Fibroblast of lung (primary cell): ENCODE data around the gene RNU2-63P. TPM values are rescaled to one million over a fixed set of nuclear protein-coding genes. Genes with fewer than 3 reads are reported as not detected.
"Not testable (repeated sequence)": the region's sequence is repeated elsewhere in the genome, so short reads cannot be mapped to it uniquely, and the experiment has no call there.

Experiments
- DNase-seq, 2 donors: peaks; one replicate each; pipeline versions ENCODE4 v3.0.0 to v3.0.0-alpha.2; 2010; ENCODE audit warnings: low read depth in 2 of 2
- H2AFZ ChIP-seq: 2 replicates; pipeline ENCODE4 v1.5.1; 2012; ENCODE audit warnings: low read length, control low read depth, inconsistent platforms
- H3K27ac ChIP-seq: 2 replicates; pipeline ENCODE4 v1.5.1; 2011; ENCODE audit warnings: low read length, control low read depth; ENCODE audit not compliant: insufficient read depth
- H3K27me3 ChIP-seq: 2 replicates; pipeline ENCODE4 v1.5.1; 2011; ENCODE audit warnings: mild to moderate bottlenecking, low read length; ENCODE audit not compliant: control insufficient read depth, insufficient read depth
- H3K36me3 ChIP-seq: 2 replicates; pipeline ENCODE4 v1.5.1; 2011; ENCODE audit warnings: low read length; ENCODE audit not compliant: control insufficient read depth, insufficient read depth
- H3K4me1 ChIP-seq: 2 replicates; pipeline ENCODE4 v1.5.1; 2011; ENCODE audit warnings: low read length; ENCODE audit not compliant: control insufficient read depth, insufficient read depth; ENCODE audit errors: extremely low read depth
- H3K4me2 ChIP-seq: 2 replicates; pipeline ENCODE4 v1.5.1; 2011; ENCODE audit warnings: low read length, control low read depth; ENCODE audit not compliant: insufficient read depth; ENCODE audit errors: extremely low read depth
- H3K4me3 ChIP-seq, 4 experiments: fragments of 200-600 bp in 1 of 4; sonication (generic) in 1 of 4; replicated peaks in 1 of 4; 2 replicates each; pipeline ENCODE4 v1.5.1; 2011 to 2016; ENCODE audit warnings: low read length in 4 of 4, low read depth in 3 of 4, mild to moderate bottlenecking in 3 of 4, control low read depth in 2 of 4, inconsistent platforms in 1 of 4, mixed read lengths in 1 of 4; ENCODE audit not compliant: insufficient read depth in 1 of 4; ENCODE audit errors: control extremely low read depth in 1 of 4
- H3K79me2 ChIP-seq: 2 replicates; pipeline ENCODE4 v1.5.1; 2012; ENCODE audit warnings: mild to moderate bottlenecking, low read length, inconsistent platforms; ENCODE audit not compliant: control insufficient read depth, insufficient read depth
- H3K9ac ChIP-seq: 2 replicates; pipeline ENCODE4 v1.5.1; 2011; ENCODE audit warnings: mild to moderate bottlenecking, low read length, control low read depth; ENCODE audit not compliant: insufficient read depth
- H3K9me3 ChIP-seq: 2 replicates; pipeline ENCODE4 v1.5.1; 2012; ENCODE audit warnings: low read depth, low read length; ENCODE audit not compliant: control insufficient read depth, insufficient read depth
- H4K20me1 ChIP-seq: 2 replicates; pipeline ENCODE4 v1.5.1; 2011; ENCODE audit warnings: low read length; ENCODE audit not compliant: control insufficient read depth, insufficient read depth; ENCODE audit errors: extremely low read depth
- CTCF ChIP-seq, 2 donors: IDR thresholded peaks in 1 of 2; conservative IDR thresholded peaks in 1 of 2; 1 replicate in 1 of 2; 2 replicates in 1 of 2; pipeline ENCODE4 v1.5.1; 2011 to 2012; ENCODE audit warnings: low read length in 2 of 2, control low read depth in 1 of 2, inconsistent platforms in 1 of 2, low read depth in 1 of 2, mild to moderate bottlenecking in 1 of 2
- EZH2 ChIP-seq: IDR thresholded peaks from 2 replicates; pipeline ENCODE4 v1.5.1; 2012; ENCODE audit warnings: low read length, control low read depth, mild to moderate bottlenecking; ENCODE audit errors: missing control alignments
- polyA plus RNA-seq, 2 donors: library from polyadenylated mRNA; depleted of rRNA in 1 of 2; stranded (reverse) in 1 of 2; unstranded in 1 of 2; fragments of >200 nt; gene quantifications; 2 replicates each; pipeline ENCODE4 v1.2.1, GENCODE V29; 2011 to 2012; ENCODE audit warnings: missing spikeins in 1 of 2
- total RNA-seq: library from RNA; depleted of rRNA; stranded (reverse); fragments of >200 nt; gene quantifications from 2 replicates; pipeline ENCODE4 v1.2.1, GENCODE V29; 2014

Gene RNU2-63P
- total and polyA plus RNA-seq, 2 donors (not counting 1 experiment from before 2014, with no cell fraction given) = 268 TPM; not detected in 1

GRCh38 chr2:88019985-88020384 is 3.6 kb upstream of the RNU2-63P start:
- Histone ChIP-seq H3K27ac (no peak overlapping the region), H3K36me3 (no peaks in the 10 kb centered on the region), H2AFZ (no peak overlapping the region), H3K4me2 (no peak overlapping the region), H3K4me1 (no peaks in the 10 kb centered on the region), H3K27me3 (no peaks in the 10 kb centered on the region), H3K9ac (no peak overlapping the region), H3K9me3 (no peaks in the 10 kb centered on the region), H4K20me1 (no peaks in the 10 kb centered on the region), H3K79me2 (no peaks in the 10 kb centered on the region), H3K4me3 (no peak overlapping the region)
- no peak for TF ChIP-seq EZH2
- no peak for TF ChIP-seq CTCF (conservative IDR thresholded peaks at IDR 0.05 in 1 of 2, IDR thresholded peaks at IDR 0.05 in 1 of 2; ENCODE audit: low read depth in 1 of 2, low read length in 2 of 2)
- DNase-seq = no peak

GRCh38 chr2:88018909-88019308 is 2.6 kb upstream of the RNU2-63P start:
- Histone ChIP-seq H3K36me3 (no peaks in the 10 kb centered on the region), H2AFZ (no peak overlapping the region), H4K20me1 (no peaks in the 10 kb centered on the region), H3K27me3 (no peaks in the 10 kb centered on the region), H3K27ac (no peak overlapping the region), H3K4me1 (no peaks in the 10 kb centered on the region), H3K9me3 (no peaks in the 10 kb centered on the region), H3K9ac (no peak overlapping the region), H3K4me2 (no peak overlapping the region), H3K4me3 (no peak overlapping the region), H3K79me2 (no peaks in the 10 kb centered on the region)
- no peak for TF ChIP-seq CTCF (conservative IDR thresholded peaks at IDR 0.05 in 1 of 2, IDR thresholded peaks at IDR 0.05 in 1 of 2; ENCODE audit: low read depth in 1 of 2, low read length in 2 of 2)
- TF ChIP-seq EZH2 = no peak
- DNase-seq = no peak

- not testable (repeated sequence) for H3K27me3 ChIP-seq, H3K9me3 ChIP-seq, H3K4me2 ChIP-seq, H3K4me1 ChIP-seq, H3K79me2 ChIP-seq, H4K20me1 ChIP-seq, H3K27ac ChIP-seq, H3K4me3 ChIP-seq, H2AFZ ChIP-seq, H3K9ac ChIP-seq, H3K36me3 ChIP-seq
- DNase-seq = peak in 1 of 2 donors; percentile 39
Measured at GRCh38 chr2:88018077-88018805, 1.9 kb upstream of the RNU2-63P start.

GRCh38 chr2:88017780-88018038 is 1.4 kb upstream of the RNU2-63P start:
- not testable (repeated sequence) for H3K4me2 ChIP-seq, H3K79me2 ChIP-seq, H2AFZ ChIP-seq

More at GRCh38 chr2:88017780-88018038, 1.4 kb upstream of the RNU2-63P start:
- H3K9ac ChIP-seq, H3K9me3 ChIP-seq, H3K4me3 ChIP-seq, H3K36me3 ChIP-seq, DNase-seq, H4K20me1 ChIP-seq, H3K27me3 ChIP-seq, H3K27ac ChIP-seq, H3K4me1 ChIP-seq: not testable (repeated sequence)
